Activated T-cell treated with anti-CD3 and anti-CD28 coated beads for 48 hours (primary cell): ENCODE measurements around the gene GPC6.

Source experiments
- DNase-seq: peaks from one replicate; pipeline ENCODE4 v3.0.0-alpha.2; 2020; ENCODE audit warnings: low read depth

GPC6 gene

DNA sequence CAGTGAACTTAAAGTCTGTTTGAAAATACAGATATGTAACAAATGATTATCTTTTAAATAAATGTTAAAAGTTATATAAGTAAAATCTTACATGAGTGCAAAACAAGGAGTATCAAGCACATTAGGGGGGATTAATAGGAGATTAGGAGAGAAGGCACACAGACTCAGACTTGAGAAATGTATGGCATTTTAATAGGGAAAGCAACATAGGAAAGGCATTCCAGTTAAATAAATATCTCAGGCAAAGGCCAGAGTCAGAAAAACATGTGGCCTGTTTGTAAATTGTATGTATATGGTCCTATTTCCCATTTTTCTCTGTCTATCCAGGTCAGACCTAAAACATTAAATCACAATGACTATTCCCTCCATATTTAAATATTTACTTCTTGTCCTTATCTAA is 462.7 kb downstream of the GPC6 start:
- DNase-seq, result no peak

DNA sequence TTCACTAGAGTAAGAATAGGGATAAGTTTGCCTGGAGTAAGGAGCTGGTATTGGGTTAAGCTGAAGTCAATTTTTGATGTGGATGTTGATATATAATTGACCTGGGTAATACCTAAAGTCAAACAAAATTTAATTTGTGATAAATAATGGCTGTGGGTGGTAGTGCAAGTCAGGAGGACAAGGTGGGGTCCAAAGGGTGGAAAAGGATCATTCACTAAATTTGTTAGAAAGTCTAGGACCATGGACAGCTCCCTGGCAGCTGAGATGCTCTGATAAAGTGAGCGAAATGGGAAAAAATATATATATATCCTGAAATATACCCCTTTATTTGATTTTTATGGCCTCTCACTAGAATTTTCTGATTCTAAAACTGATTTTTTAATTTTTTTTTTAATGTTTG is 463.5 kb downstream of the GPC6 start:
- no peak for DNase-seq

DNA sequence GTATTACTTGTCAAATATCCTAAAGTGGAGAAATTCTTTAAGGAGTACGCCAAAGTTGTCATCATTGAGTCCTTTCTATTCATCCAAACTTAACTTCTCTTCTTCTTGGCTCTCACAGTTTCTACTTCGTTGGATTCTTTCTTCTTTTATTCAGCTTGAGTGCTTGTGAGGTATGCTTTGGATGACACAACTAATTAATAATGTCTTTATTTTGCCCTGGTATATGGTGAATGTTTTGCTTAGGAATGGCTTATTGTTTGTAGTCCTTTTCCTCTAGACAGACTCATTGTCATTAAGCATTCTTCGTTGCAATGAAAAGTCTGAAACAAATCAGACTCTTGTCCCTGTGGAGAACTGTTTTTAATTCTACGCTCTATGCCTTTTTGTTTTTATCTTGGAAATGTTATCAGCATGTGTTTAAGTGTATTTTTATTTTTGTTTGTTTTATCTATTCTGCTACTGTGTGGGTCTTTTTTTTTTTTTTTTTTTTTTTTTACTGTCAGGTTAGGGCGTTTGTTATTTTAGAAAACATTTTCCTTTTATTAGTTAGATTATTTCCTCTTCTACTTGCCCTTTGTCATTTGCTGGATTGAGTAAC is 471.5 kb downstream of the GPC6 start:
- no peak for DNase-seq

DNA sequence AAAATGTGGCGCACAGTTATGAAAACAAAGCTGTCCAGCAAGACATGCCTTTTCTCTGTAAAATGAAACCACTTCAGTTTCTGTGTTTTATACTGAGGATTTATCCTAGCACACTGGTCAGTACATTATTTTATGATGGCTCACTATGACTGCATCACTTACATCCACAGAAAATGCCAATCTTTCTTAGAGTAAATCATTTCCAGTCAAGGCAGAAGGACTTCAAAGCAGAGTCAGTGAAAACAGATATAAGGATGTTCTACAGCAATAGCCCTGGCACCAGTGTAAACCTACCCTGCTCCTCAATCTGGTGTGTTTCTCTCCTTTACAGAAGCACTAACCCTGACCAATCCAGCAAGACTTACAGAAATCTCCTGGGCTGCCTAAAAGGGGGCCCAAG is 473.5 kb downstream of the GPC6 start:
- no peak for DNase-seq

DNA sequence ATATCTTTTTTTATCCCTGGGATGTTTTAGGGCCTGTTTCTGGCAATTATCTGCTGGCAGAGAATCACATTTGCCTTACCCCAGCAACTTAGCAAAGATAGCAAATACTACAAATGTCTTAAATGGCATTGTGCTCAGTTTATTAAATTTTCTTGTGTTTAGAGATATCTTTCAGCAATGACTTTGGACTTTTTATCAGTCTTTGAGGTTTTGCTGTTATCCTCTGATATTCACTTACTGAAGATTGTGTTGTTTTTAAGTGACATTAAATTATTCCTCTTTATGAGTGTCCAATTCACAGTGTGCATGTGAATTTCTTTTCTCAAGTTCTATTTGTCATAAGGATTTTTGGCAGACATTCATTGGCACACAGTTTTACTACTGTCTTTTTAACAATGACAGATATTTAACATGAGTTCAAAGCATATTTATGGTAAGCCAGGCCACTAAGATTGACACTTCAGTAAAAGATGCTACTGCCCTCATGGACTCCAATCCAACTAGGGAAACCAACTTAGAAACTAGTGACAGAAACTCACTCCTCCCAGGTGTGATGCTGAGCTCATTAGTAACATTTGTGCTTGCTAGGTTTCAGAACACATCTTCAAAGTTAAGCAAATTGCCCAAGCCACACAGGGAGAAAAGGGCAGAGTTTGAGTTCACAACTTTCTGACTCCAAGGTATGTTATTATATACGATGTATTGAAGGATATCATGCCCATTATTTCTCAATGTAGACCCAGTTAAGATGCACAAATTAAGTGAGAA is 481.9 kb downstream of the GPC6 start:
- DNase-seq, result no peak

DNA sequence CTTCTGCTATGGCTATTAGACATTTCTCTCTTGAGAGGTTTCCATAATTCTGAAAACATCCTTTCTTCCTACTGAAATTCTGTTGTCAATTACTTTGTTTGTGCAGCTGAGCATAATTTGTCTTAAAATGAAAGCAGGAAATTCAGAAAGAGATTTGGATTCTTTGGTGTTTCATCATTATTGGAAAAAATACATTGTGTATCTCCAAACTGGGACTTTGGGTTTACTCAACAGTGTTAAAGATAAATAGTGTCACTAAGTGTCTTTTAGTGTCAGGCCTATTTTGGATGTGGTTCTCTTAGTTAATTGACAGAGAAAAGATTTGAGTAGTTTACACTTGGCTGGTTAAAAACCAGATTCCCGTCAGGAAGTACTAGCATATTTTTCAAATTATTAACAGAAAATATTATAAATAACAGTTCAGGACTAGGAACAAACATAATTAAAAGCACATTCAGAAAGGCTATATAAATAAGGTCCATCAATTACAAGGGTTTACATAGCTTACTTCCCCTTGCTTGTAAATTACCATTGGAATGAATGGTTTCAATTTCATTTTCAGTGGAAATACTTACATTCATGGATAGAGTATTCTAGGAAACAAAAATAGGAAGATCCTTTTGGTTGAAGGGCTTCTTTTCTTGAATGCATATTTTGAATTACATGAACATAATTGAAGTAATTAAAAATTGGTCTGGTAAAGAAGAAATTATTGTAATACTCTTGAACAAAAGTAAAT is 483.1 kb downstream of the GPC6 start:
- DNase-seq, result no peak

DNA sequence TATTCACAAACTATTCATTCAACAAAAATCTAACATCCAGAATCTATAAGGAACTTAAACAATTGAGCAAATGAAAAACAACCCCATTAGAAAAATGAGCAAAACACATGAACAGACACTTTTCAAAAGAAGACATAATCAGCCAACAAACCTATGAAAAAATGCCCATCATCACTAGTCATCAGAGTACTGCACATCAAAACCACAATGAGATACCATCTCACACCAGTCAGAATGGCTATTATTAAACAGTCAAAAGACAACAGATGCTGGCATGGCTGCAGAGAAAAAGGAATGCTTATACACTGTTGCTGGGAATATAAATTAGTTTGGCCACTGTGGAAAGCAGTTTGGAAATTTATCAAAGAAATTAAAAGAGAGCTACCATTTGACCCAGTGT is 487.6 kb downstream of the GPC6 start:
- DNase-seq, result no peak

DNA sequence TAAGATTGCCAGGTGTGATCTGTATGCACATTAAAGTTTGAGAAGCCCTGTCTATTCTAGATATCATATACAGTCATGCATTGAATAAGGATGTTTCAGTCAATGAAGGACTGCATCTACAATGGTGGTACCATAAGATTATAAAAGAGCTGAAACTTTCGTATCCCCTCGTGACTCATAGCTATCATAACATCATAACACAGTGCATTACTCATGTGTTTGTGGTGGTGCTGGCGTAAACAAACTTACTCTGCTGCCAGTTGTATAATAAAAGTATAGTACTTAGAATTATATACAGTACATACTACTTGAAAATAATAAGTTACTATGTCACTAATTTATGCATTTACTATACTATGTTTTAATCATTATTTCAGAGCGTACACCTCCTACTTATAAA is 489.3 kb downstream of the GPC6 start:
- DNase-seq, result no peak

DNA sequence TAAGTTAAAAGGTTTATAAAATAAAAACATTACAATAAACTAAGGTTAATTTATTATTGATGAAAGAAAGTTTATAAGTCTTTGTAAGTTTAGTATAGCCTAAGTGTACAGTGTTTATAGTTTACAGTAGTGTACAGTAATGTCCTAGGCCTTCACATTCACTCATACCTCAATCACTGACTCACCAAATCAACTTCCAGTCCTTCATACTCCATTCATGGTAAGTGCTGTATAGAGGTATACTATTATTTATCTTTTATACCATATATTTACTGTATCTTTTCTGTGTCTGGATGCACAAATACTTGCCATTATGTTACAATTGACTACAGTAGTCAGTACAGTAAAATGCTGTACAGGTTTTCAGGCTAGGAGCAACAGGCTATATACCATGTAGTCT is 490.0 kb downstream of the GPC6 start:
- DNase-seq, result no peak

DNA sequence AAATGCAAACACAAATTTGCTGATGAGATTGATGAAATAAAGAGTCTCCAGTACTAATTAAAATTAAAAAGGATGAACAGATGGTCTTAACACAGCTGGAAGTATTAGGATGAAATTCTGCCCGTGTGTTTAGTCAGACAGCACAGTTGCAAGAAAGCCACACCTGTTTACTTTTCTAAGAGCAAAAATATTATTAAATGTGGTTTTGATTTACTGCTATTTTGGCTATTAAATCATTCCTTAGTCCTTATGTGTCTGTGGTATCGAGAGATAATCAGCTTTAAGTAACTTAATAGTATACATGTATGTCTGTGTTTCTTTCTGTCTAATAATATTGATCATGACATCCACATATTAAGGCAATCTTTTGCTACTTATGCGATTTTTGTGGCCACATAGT is 494.9 kb downstream of the GPC6 start:
- no peak for DNase-seq

DNA sequence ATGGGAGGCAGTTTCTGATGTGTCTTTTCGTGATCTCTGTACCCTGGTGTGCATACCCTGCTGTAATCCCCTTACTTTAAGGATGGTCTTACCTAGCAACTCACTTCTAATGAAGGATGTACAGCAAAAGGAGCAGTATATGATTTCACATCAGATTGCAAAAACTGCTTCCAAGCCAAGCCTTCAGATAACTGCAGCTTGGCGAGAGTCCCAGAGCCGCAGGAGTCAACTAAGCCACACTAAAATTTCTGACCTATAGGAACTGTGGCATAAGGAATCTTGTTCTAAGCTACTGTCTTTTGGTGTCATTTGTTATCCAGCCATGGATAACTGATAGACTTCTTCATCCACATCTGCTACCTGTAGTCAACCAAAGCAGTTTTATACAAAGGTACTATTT is 496.7 kb downstream of the GPC6 start:
- no peak for DNase-seq

DNA sequence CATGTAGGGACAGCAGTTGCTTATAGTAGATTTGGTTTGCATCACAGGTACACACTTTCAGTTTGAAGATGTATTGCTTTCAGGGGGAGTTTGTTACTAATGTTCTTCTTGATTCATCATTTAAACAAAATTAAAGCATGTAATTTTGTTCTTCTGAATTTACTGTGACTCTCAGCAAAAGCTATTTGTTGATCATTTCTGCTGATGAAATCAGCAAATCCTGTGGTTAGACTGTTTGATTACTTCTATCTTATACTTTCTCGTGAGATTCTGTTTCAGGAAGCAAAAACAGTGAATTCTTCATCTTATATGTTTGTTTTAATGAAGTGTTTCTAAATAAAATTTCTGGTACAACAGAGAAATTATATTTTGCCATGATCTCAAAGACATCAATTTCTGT is 497.6 kb downstream of the GPC6 start:
- DNase-seq, result no peak

DNA sequence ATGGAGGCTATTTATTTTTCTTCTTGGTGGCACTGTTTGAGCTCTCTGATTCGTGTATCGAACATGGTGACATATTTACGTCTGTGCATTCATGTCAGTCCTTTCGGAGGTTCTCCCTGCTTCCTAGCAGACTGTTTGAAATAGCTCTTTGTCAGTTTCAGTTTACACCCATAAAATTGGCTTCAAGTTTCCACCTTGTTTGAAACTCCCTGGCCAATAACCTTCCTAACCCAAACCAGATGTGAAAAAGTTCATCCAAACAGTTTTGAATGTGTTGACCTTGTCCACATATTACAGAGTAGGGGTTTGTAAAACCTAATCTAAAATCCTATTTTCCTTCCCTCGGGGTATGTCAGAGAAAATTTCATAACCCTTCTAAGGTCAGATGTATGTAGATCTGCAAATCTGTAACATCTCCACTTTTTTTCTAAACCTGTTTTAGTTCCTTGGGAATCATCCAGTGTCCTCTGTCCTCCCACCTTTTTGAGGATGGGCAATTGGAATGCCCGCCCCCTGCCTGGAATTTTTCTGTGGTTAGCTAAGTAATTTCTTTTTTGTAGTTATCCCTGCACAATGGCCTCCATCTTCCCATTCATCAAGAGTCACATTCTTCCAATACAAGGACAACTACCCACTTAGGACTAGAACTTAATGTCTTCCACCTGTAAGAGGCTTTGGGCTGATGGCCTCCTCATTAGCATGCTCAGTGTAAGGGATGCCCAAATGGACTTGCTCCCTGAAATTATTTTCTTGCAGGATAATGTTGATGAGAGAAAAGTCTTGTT is 499.8 kb downstream of the GPC6 start:
- DNase-seq, result no peak

DNA sequence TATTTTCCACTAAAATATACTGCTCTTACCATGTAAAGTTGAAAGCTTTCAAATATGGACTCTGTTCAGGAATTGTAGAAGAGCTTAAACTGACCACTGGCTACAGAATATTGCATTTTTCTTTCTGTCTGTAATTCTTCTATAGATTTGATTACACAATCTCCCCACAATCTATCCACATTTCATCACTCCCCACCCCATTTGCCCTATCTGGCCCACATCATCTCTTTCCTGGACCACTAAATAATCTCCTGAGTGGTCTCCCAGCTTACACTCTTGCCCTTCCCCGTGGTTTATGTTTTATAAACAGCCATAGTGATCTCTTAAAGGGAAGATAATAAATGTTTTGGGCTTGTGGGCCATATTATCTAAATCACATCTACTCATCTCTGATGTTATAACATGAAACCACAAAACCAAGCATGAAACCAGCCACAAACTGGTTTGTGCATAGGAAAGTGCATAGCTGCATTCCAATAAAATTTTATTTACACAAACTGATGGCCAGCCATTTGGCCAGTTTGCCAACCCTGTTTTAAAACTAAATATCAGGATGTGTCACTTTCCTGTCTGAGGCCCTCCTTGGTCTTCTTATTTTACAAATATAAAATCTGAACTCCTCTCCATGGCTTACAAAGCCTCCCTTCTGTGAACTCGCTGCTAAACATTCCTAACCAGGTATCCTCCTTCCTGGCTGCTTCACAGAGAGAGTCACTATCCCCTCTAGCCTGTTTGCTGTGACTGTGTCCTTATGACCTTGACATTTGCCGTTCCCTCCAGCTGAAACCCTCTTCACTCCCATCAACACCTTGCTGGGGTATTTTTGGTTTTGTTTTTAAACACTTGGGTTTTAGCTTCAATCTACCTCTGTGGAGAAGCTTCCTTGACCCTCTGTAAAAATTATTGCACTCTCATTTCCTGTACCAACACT is 500.9 kb downstream of the GPC6 start:
- DNase-seq, result no peak

DNA sequence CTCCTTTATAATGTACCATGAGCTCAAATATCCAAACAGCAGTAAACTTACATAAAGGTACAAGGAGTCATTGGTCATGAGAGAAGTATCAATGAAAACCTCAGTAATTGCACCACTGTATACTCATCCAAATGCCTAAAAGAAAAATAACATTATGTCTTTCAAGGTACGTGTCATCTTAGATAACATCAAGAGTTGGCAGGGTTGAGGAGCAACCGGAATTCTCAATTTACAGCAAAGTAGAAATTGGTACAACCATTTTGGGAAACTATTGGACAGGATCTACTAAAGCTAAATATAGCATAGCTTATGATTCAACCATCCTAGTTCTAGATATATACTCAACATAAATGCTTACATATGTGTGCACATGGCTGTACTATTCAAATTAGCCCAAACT is 502.8 kb downstream of the GPC6 start:
- DNase-seq, result no peak

DNA sequence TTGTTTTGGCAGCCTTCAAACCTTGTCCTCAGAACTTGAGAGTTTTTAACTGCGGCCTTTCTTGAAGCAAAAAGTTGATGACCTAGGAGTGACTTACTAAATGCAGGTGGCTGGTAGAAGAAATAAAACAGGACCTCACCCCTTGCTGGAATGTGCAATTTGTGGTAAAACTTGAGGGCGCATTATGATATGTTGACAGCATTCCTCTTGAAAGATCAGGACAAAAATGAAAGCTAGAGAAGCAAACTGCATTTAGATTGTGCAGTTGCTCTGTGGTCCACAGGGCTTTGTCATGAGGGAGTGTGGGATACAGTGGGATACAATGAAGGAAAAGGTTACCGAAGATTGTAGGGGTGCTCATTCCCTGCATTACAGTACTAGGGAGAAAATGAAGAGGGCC is 504.2 kb downstream of the GPC6 start:
- DNase-seq, result no peak

DNA sequence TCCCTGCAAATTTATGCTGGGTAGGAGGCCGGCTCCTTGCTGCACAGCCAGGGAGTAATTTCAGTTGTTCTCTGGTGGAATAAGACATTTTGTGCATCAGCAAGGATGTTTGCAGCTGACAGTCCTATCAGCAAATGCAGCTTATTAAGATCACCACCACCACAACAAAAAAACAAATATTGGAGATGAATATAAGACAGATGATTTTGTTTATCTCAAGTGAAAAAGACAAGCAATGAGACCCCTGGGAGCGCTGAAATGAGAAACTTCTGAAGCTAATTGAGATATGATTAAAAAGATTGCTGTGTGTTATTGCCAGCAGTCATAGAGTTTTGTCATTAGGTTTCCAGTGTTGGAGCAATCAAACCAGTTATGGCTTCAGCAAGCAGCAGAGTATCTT is 505.6 kb downstream of the GPC6 start:
- no peak for DNase-seq

DNA sequence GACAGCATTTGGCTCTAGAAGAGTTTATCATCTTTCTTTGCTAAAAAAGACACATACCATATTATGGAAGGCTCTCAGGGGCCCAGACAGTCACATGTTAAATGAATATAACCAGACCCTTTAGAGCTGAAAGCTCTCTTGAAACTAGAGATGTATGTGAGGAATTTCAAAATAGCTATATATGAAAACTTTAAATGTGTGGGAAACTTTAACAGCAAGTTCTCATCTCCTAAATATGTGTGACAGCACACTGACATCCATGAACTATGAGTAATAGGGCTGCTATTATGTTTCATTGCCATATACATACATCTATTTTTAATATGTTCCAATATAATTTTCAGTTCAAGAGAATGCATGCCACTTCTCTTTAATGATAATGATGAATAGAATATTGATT is 509.5 kb downstream of the GPC6 start:
- DNase-seq, result no peak

DNA sequence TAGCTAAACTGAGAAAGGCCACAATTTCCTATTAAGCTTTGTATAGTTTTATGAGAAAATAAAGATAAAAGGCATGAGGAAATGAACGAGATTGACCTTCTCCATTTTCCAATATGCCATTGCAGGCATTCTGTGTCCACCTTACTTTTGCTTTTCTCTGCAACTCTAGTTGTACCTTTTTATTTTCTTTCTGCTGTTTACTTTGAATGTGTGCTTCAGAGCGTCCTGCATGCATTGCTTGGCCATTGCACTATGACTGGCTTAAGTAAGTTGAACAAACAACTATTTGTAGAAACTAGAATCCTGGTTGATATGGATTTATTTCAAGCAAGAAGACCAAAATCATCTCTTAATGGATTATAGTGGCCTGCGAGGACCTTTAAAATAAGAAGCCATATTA is 510.3 kb downstream of the GPC6 start:
- DNase-seq, result no peak

DNA sequence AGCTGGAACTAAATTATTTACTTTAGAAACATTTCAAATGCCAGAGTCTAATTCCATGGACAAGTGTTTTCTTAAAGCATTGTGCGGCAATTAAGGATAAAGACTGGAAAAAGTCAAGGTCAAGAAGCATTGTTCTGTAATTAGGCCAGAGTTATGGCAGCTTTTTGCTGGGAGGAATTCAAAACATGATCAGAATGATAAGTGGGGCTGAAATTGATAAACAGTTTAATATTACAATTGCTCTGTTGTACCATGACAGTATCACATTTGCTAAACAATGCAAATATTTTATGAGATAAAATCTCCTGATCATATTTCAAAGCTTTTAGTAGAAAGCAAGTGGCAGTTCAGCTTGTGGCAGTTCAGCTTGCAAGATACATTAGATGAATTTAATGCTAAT is 513.7 kb downstream of the GPC6 start:
- no peak for DNase-seq

DNA sequence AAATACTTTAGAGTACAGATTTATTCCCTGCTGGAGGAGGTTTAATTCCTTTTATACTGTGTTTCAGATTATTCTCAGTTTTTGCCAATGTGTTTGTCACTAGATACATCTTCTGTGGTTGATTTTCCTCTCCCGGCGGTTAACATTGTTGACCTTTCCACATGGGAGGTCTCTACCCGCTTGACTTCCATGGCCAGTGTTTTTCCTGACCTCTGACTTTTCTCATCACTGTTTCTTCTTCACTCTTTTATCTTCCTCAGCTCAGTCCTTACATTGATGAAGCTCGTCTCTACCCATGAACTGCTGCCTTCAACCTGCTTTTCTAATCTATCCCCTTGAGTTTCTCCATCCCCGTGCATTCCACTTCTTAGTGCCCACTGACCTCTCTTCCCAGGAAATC is 517.4 kb downstream of the GPC6 start:
- DNase-seq, result no peak

DNA sequence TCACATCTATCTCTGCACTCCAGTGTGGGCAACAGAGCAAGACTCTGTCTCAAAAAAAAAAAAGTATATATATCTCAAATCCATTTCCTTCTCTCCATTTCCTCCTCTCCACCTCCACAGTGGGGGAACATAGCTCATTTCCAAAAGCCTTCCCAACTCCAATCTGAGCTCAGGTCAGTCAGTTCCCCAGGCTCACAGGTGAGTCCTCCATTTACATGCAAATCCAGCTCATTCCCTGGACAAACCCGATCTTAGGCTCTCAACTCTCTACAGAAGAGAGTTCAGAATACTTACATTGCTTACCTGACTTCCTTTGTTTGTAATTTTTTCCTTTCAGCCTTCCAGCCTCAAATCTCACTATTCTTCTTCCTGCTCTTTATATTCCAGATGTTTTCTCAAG is 518.3 kb downstream of the GPC6 start:
- no peak for DNase-seq
